HepG2 (cell line): ENCODE data around the gene TRPV4. TPM values are rescaled to one million over a fixed set of nuclear protein-coding genes. Genes with fewer than 3 reads are reported as not detected.

Experiments used
- BCL3 ChIP-seq: sonication (generic); formaldehyde crosslinking; IDR thresholded peaks from 2 replicates; pipeline ENCODE4 v1.5.1; 2020; ENCODE audit warnings: mild to moderate bottlenecking, missing genetic modification reagents, moderate library complexity
- GATAD1 ChIP-seq: IDR thresholded peaks from 2 replicates; pipeline ENCODE4 v1.6.1; 2016; ENCODE audit warnings: missing genetic modification reagents, missing compliant biosample characterization
- HDAC2 ChIP-seq: sonication (generic); formaldehyde crosslinking; IDR thresholded peaks from 2 replicates; pipeline ENCODE4 v1.4.0; 2020; ENCODE audit warnings: missing genetic modification reagents
- HMG20B ChIP-seq: conservative IDR thresholded peaks from 2 replicates; pipeline ENCODE4 v1.6.1; 2016; ENCODE audit warnings: missing genetic modification reagents, missing compliant biosample characterization
- KAT8 ChIP-seq: IDR thresholded peaks from 2 replicates; pipeline ENCODE4 v1.6.1; 2016; ENCODE audit warnings: missing genetic modification reagents, missing compliant biosample characterization
- KDM2A ChIP-seq: sonication (generic); formaldehyde crosslinking; IDR thresholded peaks from 2 replicates; pipeline ENCODE4 v1.4.0; 2020; ENCODE audit warnings: low read depth, missing genetic modification reagents, borderline replicate concordance
- KDM3A ChIP-seq: IDR thresholded peaks from 2 replicates; pipeline ENCODE4 v1.6.1; 2018; ENCODE audit warnings: low read depth, missing compliant biosample characterization
- NONO ChIP-seq, 2 experiments: fragments of 450-650 bp in 1 of 2; sonication (generic) in 1 of 2; formaldehyde crosslinking in 1 of 2; IDR thresholded peaks in 1 of 2; conservative IDR thresholded peaks in 1 of 2; 2 replicates each; pipeline versions ENCODE4 v1.6.1 to v1.8.0; 2017 to 2022; ENCODE audit warnings: mild to moderate bottlenecking in 1 of 2, missing genetic modification reagents in 1 of 2, moderate library complexity in 1 of 2
- RAD51 ChIP-seq: fragments of 450-650 bp; IDR thresholded peaks from 2 replicates; pipeline ENCODE4 v1.6.1; 2016; ENCODE audit warnings: borderline replicate concordance
- SALL1 ChIP-seq: sonication (generic); formaldehyde crosslinking; IDR thresholded peaks from 2 replicates; pipeline ENCODE4 v1.8.0; 2022; ENCODE audit warnings: mild to moderate bottlenecking, missing genetic modification reagents
- SMAD1 ChIP-seq: sonication (generic); formaldehyde crosslinking; IDR thresholded peaks from 2 replicates; pipeline ENCODE4 v1.4.0; 2020; ENCODE audit warnings: missing genetic modification reagents, low read depth, mild to moderate bottlenecking, borderline replicate concordance
- SP4 ChIP-seq: sonication (generic); formaldehyde crosslinking; IDR thresholded peaks from 2 replicates; pipeline ENCODE4 v1.8.1; 2023; ENCODE audit warnings: mild to moderate bottlenecking, missing genetic modification reagents
- TRAFD1 ChIP-seq: sonication (generic); formaldehyde crosslinking; IDR thresholded peaks from 2 replicates; pipeline ENCODE4 v1.5.1; 2020; ENCODE audit warnings: missing genetic modification reagents, mild to moderate bottlenecking, borderline replicate concordance
- USF2 ChIP-seq, 2 experiments: sonication (generic) in 1 of 2; formaldehyde crosslinking in 1 of 2; IDR thresholded peaks; 2 replicates each; pipeline versions ENCODE4 v1.5.1 to v1.6.1; 2011 to 2020; ENCODE audit warnings: borderline replicate concordance in 1 of 2, low read depth in 1 of 2, low read length in 1 of 2, mild to moderate bottlenecking in 1 of 2, missing genetic modification reagents in 1 of 2, moderate library complexity in 1 of 2
- ZNF292 ChIP-seq: sonication (generic); formaldehyde crosslinking; IDR thresholded peaks from 2 replicates; pipeline ENCODE4 v1.8.1; 2022; ENCODE audit warnings: mild to moderate bottlenecking, low read depth, missing genetic modification reagents, borderline replicate concordance
- ZNF333 ChIP-seq: sonication (generic); formaldehyde crosslinking; IDR thresholded peaks from 2 replicates; pipeline ENCODE4 v1.4.0; 2020; ENCODE audit warnings: mild to moderate bottlenecking, missing genetic modification reagents, borderline replicate concordance
- ZNF350 ChIP-seq: sonication (generic); formaldehyde crosslinking; IDR thresholded peaks from 2 replicates; pipeline ENCODE4 v1.4.0; 2020; ENCODE audit warnings: mild to moderate bottlenecking, low read depth, missing genetic modification reagents, borderline replicate concordance
- ZNF737 ChIP-seq: sonication (generic); formaldehyde crosslinking; IDR thresholded peaks from 2 replicates; pipeline ENCODE4 v1.5.0; 2020; ENCODE audit warnings: missing genetic modification reagents, mild to moderate bottlenecking, borderline replicate concordance
- ZNF746 ChIP-seq: sonication (generic); formaldehyde crosslinking; IDR thresholded peaks from 2 replicates; pipeline ENCODE4 v1.8.0; 2022; ENCODE audit warnings: mild to moderate bottlenecking, missing genetic modification reagents
- ZNF777 ChIP-seq: sonication (generic); formaldehyde crosslinking; IDR thresholded peaks from 2 replicates; pipeline ENCODE4 v1.4.0; 2020; ENCODE audit warnings: missing genetic modification reagents
- polyA plus RNA-seq, 8 experiments: library from polyadenylated mRNA; depleted of rRNA in 3 of 8; stranded (reverse) in 7 of 8; unstranded in 1 of 8; fragments of >200 nt; fragmentation: Illumina TruSeq in 4 of 8; extraction: Trizol in 4 of 8; gene quantifications; 2 replicates each; pipeline versions ENCODE4 v1.2.1 to v1.2.3, GENCODE V29; 2011 to 2016; ENCODE audit warnings: low read depth in 4 of 8, missing spikeins in 1 of 8, mixed read lengths in 1 of 8; ENCODE audit not compliant: insufficient read depth in 1 of 8
- total RNA-seq, 5 experiments: library from RNA; depleted of rRNA; stranded (reverse); fragments of >200 nt; fragmentation: Illumina TruSeq; extraction: Trizol; gene quantifications; 2 replicates each; pipeline ENCODE4 v1.2.3, GENCODE V29; 2016; ENCODE audit warnings: low read depth in 1 of 5

TRPV4 gene
- total and polyA plus RNA-seq, 2 of the 13 experiments (the other 11 are each of a cell fraction or from before 2014, with no cell fraction given), result 0.66 to 4.7 TPM

- TF ChIP-seq USF2 (IDR thresholded peaks at IDR 0.05; ENCODE audit: low read depth, low read length) (no peak), USF2 (CRISPR knock-in tag; IDR thresholded peaks at IDR 0.05; ENCODE audit: borderline replicate concordance) (0 out of 2 replicates have a peak, but pooled peaks have one; percentile 24), TRAFD1 (CRISPR knock-in tag) (peak; percentile 72; the same call in 1 of the 2 replicates), RAD51 (no peak), SP4 (CRISPR knock-in tag) (peak; percentile 45; the same call in 1 of the 2 replicates), SALL1 (peak; percentile 75), GATAD1 (CRISPR knock-in tag) (peak; percentile 54; the same call in 1 of the 2 replicates), BCL3 (no peak), ZNF746 (peak; percentile 92; the same call in 1 of the 2 replicates), KDM3A (CRISPR knock-in tag) (peak; percentile 88; the same call in 1 of the 2 replicates), ZNF333 (CRISPR knock-in tag) (0 out of 2 replicates have a peak, but pooled peaks have one; percentile 28), ZNF777 (CRISPR knock-in tag) (peak; percentile 48), HMG20B (no peak), SMAD1 (CRISPR knock-in tag) (peak; percentile 87), NONO (IDR thresholded peaks at IDR 0.05) (no peak), NONO (CRISPR knock-in tag; conservative IDR thresholded peaks at IDR 0.05) (peak; percentile 80), HDAC2 (CRISPR knock-in tag) (peak; percentile 81; the same call in 1 of the 2 replicates), ZNF292 (CRISPR knock-in tag) (peak; percentile 64; the same call in 1 of the 2 replicates), KDM2A (CRISPR knock-in tag) (peak; percentile 67), ZNF737 (CRISPR knock-in tag) (no peak), ZNF350 (CRISPR knock-in tag) (peak; percentile 65; the same call in 1 of the 2 replicates), KAT8 (CRISPR knock-in tag) (peak; percentile 19; the same call in 1 of the 2 replicates)
These were observed 12.0 kb upstream of the TRPV4 start (continued) for GRCh38 chr12:109844983-109845823.
